HG02970 (cell line): ENCODE data around the gene TET3.

Experiments
- ATAC-seq: cut with Tn5 transposase; IDR thresholded peaks from one replicate; pipeline ENCODE4 v1.9.1; 2021; ENCODE audit warnings: mild to moderate bottlenecking, moderate library complexity, moderate number of reproducible peaks; ENCODE audit not compliant: unreplicated experiment, low FRiP score

Gene TET3

DNA sequence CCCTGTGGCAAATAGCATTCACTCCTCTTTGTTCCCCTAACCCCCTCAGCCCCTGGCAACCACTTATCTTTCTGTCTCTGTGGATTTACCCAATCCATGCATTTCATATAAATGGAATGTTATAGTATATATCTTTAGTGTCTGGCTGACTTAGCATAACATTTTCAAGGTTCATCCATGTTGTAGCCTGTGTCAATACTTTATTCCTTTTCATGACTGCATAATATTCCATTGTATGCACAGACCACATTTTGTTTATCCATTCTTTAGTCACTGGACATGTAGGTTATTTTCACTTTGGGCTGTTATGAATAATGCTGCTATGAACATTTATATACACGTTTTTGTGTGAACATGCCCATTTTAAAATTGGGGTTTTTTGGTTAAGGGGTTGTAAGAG lies 42.8 kb downstream of the TET3 start:
- ATAC-seq: no peak

DNA sequence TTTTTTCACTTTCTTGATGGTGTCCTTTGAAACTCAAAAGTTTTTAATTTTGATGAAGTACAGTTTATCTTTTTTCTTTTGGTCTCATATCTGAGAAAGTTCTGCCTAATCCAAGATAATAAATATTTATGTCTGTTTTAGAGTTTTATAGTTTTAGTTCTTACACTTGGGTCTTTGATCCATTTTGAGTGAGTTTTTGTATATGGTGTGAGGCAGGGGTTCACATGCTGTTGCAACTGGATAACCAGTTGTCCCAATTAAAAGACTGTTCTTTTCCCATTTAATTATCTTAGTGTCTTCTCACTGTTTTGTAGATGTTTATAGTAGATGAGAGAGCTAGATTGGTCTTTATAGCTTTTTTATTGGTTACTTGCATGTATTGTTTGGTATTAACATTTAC lies 43.6 kb downstream of the TET3 start:
- ATAC-seq: no peak

GRCh38 chr2:74028741-74029140 lies 44.0 kb downstream of the TET3 start:
- no peak for ATAC-seq

- no peak for ATAC-seq
Measured at GRCh38 chr2:74029714-74030397, 45.1 kb downstream of the TET3 start.

DNA sequence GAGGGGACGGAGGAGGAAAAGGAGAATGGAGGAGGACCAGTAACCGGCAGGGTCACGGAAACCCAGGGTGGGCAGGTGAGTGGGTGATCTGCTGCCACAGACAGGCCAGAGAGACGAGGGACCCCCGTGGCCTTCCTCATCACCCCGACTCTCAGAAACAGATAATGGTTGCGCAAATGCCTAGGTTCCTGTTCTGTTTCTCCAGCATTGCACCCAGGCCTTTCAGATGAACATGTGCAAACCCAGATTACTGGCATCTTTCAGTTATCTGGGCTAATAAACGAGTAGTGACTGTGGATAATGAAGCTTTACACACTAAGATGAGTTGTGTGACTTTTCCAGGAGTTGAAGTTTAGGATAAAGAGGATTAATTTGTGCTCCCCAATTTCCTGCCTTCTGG lies 46.5 kb downstream of the TET3 start:
- no peak for ATAC-seq

- ATAC-seq: no peak
Measured at GRCh38 chr2:74031959-74032287, 47.2 kb downstream of the TET3 start.

DNA sequence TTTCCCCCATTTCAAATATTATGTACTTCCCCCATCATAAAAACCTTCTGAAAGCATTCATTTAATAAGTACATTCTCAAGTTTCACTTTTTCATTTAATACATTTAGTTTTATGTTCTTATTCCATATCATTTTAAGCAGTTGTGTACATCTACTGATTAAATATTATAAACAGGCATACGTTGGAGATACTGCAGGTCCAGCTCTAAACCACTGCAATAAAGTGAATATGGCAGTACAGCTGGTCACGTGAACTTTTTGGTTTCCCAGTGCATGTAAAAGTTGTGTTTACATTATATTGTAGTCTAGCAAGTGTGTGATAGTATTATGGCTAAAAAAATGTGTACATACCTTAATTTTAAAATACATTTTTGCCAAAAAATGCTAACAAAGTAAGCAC lies 48.7 kb downstream of the TET3 start:
- ATAC-seq: no peak
